ENCODE results near the gene LDLRAD4.

LDLRAD4 gene

DNA sequence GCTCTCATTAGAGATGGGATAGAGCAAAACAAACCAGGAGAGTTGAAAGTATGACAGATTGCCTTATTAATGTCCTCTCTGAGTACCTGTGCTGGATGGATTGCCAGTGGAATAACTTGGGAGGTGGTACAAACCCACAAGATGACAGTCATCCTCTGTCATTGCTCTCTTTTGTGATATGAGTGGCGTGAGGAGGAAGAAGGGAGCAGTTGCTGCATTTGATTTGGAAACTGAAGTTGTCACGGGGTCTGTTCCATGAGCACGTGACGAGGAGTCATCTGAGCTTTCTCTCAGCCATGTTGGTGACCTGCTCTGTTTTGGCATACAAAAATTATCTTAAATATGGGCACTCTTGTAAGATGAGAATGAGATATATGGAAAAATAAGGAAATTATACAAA, 302.9 kb downstream of the LDLRAD4 start:
- DNase-seq (ENCODE audit: low read depth): no peak
- TF ChIP-seq CTCF (conservative IDR thresholded peaks at IDR 0.05; ENCODE audit: low read depth, low read length): no peak
- H3K4me3 ChIP-seq (ENCODE audit: low read depth, low read length): no peak overlapping the region

- DNase-seq (ENCODE audit: low read depth): no peak
- no peak for TF ChIP-seq CTCF (conservative IDR thresholded peaks at IDR 0.05; ENCODE audit: low read depth, low read length)
- H3K4me3 ChIP-seq (ENCODE audit: low read depth, low read length): no peak overlapping the region
These were observed 303.7 kb downstream of the LDLRAD4 start for GRCh38 chr18:13522256-13522655.

DNA sequence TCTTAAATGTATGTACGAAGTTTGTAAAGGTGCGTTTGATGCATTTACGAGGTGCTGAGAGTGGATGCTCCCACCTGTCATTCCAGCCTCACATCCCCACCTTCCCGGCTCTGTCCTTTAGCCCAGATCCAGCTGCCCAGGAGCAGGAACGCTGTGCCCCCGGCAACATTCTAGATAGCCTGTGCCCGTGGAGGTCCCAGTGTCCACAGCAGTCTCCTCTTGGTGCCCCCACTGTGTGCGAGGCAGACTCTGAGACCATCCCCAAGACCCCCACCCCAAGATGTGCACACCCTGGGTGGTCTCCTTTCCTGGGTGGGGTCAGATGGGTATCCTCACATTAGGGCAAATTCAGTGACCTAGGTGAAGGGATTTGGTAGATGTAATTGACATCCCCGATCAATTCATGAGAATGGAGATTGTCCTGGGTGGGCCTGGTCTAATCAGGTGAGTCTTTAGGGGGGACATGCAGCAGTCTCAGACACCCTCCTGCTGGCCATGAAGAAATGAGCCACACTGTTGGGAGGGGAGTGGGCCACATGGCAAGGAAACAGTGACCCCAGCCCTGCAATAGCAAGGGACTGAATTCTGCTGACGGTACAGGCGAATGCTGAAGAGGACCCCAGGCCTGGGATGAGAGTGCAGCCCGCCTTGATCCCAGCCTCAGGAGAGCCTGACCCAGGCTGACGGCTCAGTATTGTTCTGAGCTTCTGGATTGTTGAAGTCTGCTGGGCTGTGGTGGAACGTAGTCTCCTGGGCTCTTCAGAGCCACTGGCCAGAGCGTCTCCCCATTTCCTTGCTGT, 304.5 kb downstream of the LDLRAD4 start:
- TF ChIP-seq CTCF (conservative IDR thresholded peaks at IDR 0.05; ENCODE audit: low read depth, low read length): no peak
- no peak overlapping the region for H3K4me3 ChIP-seq (ENCODE audit: low read depth, low read length)
- no peak for DNase-seq (ENCODE audit: low read depth)

DNA sequence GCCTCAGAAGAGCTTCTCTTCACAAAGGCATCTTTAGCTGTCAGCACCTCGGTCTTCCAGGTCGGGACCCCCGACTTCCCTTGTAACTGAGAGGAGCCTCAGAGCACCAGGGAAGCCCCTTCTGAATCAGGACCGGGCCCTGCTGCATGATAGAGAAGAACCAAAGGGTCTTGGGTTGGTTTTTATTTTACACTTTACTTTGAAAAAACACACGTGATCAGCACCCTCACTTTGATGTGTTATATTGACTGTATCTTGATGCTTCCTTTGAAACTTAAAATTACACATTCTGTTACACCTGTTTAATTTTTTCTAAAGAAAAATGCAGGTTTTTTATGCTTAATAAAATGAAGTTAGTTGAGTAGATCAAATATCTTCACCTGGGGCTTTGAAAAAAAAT, 305.5 kb downstream of the LDLRAD4 start:
- DNase-seq (ENCODE audit: low read depth): no peak
- no peak overlapping the region for H3K4me3 ChIP-seq (ENCODE audit: low read depth, low read length)

GRCh38 chr18:13524811-13525210, 306.3 kb downstream of the LDLRAD4 start:
- H3K4me3 ChIP-seq (ENCODE audit: low read depth, low read length): no peak overlapping the region
- no peak for TF ChIP-seq CTCF (conservative IDR thresholded peaks at IDR 0.05; ENCODE audit: low read depth, low read length)

More for the DNA sequence above, 305.5 kb downstream of the LDLRAD4 start:
- no peak for TF ChIP-seq CTCF (conservative IDR thresholded peaks at IDR 0.05; ENCODE audit: low read depth, low read length)

DNA sequence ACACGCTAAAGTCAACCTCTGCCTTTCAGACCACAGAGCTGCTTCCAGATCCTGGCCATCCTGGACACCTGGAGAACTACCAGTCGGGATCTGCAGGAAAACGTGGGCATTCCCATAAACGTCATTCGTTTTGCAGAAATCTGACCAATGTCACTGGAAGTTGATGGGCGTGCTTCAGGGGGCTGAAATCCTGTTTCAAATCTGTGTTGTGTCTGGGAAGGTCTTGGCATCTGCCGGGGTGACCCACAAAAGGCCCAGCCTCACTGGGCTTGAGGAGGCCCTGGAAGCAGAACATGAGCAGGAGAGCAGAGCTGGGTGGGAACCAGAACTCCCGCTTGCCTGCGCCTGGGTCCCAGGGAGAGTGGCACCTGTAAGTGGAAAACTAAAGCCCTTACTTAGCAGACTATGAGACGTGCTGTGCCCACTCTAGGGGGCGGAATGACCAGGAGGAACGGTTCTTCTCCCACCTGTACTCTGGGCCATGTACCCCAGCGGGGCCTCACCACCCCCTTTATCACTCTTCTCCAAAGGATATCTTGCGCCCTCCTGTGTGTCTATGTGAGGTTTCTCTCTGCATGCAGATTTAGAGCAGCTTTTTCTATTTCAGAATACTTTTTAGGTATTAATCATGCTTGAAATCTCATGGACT, 306.9 kb downstream of the LDLRAD4 start:
- no peak for DNase-seq (ENCODE audit: low read depth)
- no peak for TF ChIP-seq CTCF (conservative IDR thresholded peaks at IDR 0.05; ENCODE audit: low read depth, low read length)
- H3K4me3 ChIP-seq (ENCODE audit: low read depth, low read length): no peak overlapping the region

More at GRCh38 chr18:13524811-13525210, 306.3 kb downstream of the LDLRAD4 start:
- DNase-seq (ENCODE audit: low read depth): no peak
